HL-60/S4 treated with phorbol 12-myristate 13-acetate at 8.2 ng/mL for 4 days and 3 days (cell line): ENCODE data around the gene MAST3.

ENCODE experiments used
- in situ Hi-C: fragments of 300-500 bp; cut with MboI; formaldehyde crosslinking; loops from 2 replicates; pipeline ENCODE4 v1.15.0; 2022; ENCODE audit warnings: low sequenced_read_pairs

Gene MAST3

GRCh38 chr19:18174983-18175382, 77.4 kb downstream of the MAST3 start:
- in situ Hi-C loops: no loop called here

GRCh38 chr19:18176367-18177310, 79.1 kb downstream of the MAST3 start:
- in situ Hi-C loops: no loop called here

GRCh38 chr19:18179957-18180356, 82.4 kb downstream of the MAST3 start:
- in situ Hi-C loops: no loop called here

GRCh38 chr19:18183529-18183928, 86.0 kb downstream of the MAST3 start:
- in situ Hi-C loops: no loop called here

GRCh38 chr19:18185538-18185937, 88.0 kb downstream of the MAST3 start:
- in situ Hi-C loops: no loop called here

- in situ Hi-C loops: no loop called here
Measured at GRCh38 chr19:18190278-18190677, 92.7 kb downstream of the MAST3 start.

- in situ Hi-C loops: no loop called here
Measured at GRCh38 chr19:18191640-18192062, 94.1 kb downstream of the MAST3 start.

- in situ Hi-C loops: no loop called here
Measured at GRCh38 chr19:18192673-18193387, 95.3 kb downstream of the MAST3 start, which contains the start of gene MPV17L2. MPV17L2 (plus strand) TSS chr19:18193218; CDS start chr19:18193282, 64 bp downstream.

- in situ Hi-C loops: no loop called here
Measured at GRCh38 chr19:18193388-18194180, 96.0 kb downstream of the MAST3 start.

GRCh38 chr19:18194181-18194530, 96.6 kb downstream of the MAST3 start:
- in situ Hi-C loops: no loop called here

- in situ Hi-C loops: no loop called here
Measured at GRCh38 chr19:18194554-18195238, 97.1 kb downstream of the MAST3 start.

GRCh38 chr19:18196511-18196845, 98.9 kb downstream of the MAST3 start:
- in situ Hi-C loops: no loop called here

- in situ Hi-C loops: no loop called here
Measured at GRCh38 chr19:18197306-18197705, 99.7 kb downstream of the MAST3 start.

GRCh38 chr19:18197941-18198340, 100.4 kb downstream of the MAST3 start:
- in situ Hi-C loops: no loop called here

- in situ Hi-C loops: no loop called here
Measured at GRCh38 chr19:18198374-18198773, 100.8 kb downstream of the MAST3 start.
